Left kidney (tissue), 2 donors: ENCODE measurements around the gene SEMA3E. TPM values are rescaled to one million over a fixed set of nuclear protein-coding genes. Genes with fewer than 3 reads are reported as not detected.
"Not testable (repeated sequence)": the region's sequence is repeated elsewhere in the genome, so short reads cannot be mapped to it uniquely, and the experiment has no call there.

Experiments used
- DNase-seq: peaks from one replicate; pipeline ENCODE4 v3.0.0-alpha.2; 2013
- polyA plus RNA-seq: library from polyadenylated mRNA; unstranded; fragments of 120-200 nt; gene quantifications from one replicate; pipeline ENCODE4 v1.2.1, GENCODE V29; 2013; ENCODE audit not compliant: insufficient read length

SEMA3E gene
- polyA plus RNA-seq, 1 donor = 1.3 TPM

- no peak for DNase-seq
Measured at GRCh38 chr7:83559887-83560286, 89.1 kb downstream of the SEMA3E start.

GRCh38 chr7:83552556-83552955, 96.4 kb downstream of the SEMA3E start:
- DNase-seq = not testable (repeated sequence)

- no peak for DNase-seq
Measured at GRCh38 chr7:83550100-83550499, 98.8 kb downstream of the SEMA3E start.

GRCh38 chr7:83548250-83548649, 100.7 kb downstream of the SEMA3E start:
- DNase-seq = no peak

- DNase-seq = no peak
Measured at GRCh38 chr7:83547526-83547925, 101.4 kb downstream of the SEMA3E start.

GRCh38 chr7:83546586-83546985, 102.4 kb downstream of the SEMA3E start:
- no peak for DNase-seq

GRCh38 chr7:83541187-83541960, 107.6 kb downstream of the SEMA3E start:
- no peak for DNase-seq

- no peak for DNase-seq
Measured at GRCh38 chr7:83534488-83534887, 114.5 kb downstream of the SEMA3E start.

GRCh38 chr7:83532219-83532618, 116.7 kb downstream of the SEMA3E start:
- no peak for DNase-seq

- DNase-seq = no peak
Measured at GRCh38 chr7:83531766-83532165, 117.2 kb downstream of the SEMA3E start.

- no peak for DNase-seq
Measured at GRCh38 chr7:83528925-83529423, 120.0 kb downstream of the SEMA3E start.

- DNase-seq = no peak
Measured at GRCh38 chr7:83524277-83525075, 124.5 kb downstream of the SEMA3E start.

- no peak for DNase-seq
Measured at GRCh38 chr7:83520726-83521125, 128.2 kb downstream of the SEMA3E start.

GRCh38 chr7:83519240-83519639, 129.7 kb downstream of the SEMA3E start:
- no peak for DNase-seq

GRCh38 chr7:83517035-83517700, 131.8 kb downstream of the SEMA3E start:
- DNase-seq = peak; percentile 38

GRCh38 chr7:83514977-83515376, 134.0 kb downstream of the SEMA3E start:
- no peak for DNase-seq

- no peak for DNase-seq
Measured at GRCh38 chr7:83509255-83510021, 139.5 kb downstream of the SEMA3E start.

- DNase-seq = no peak
Measured at GRCh38 chr7:83504330-83504729, 144.6 kb downstream of the SEMA3E start.

- no peak for DNase-seq
Measured at GRCh38 chr7:83502636-83503035, 146.3 kb downstream of the SEMA3E start.

GRCh38 chr7:83494683-83495082, 154.3 kb downstream of the SEMA3E start:
- DNase-seq = no peak

- no peak for DNase-seq
Measured at GRCh38 chr7:83492802-83493201, 156.1 kb downstream of the SEMA3E start.

GRCh38 chr7:83487801-83488200, 161.1 kb downstream of the SEMA3E start:
- no peak for DNase-seq
